Neutrophil (primary cell): Measurements from ENCODE around the gene ANKH.
A peak's percentile ranks its signal among the peaks of the same experiment; 100 is the strongest.

Source experiments
- H3K27ac ChIP-seq: fragments of 200-600 bp; sonication (generic); 2 replicates; pipeline ENCODE4 v1.5.1; 2016; ENCODE audit warnings: mild to moderate bottlenecking, moderate library complexity
- H3K27me3 ChIP-seq: fragments of 200-600 bp; sonication (generic); 2 replicates; pipeline ENCODE4 v1.6.0; 2016; ENCODE audit warnings: mild to moderate bottlenecking
- H3K36me3 ChIP-seq: fragments of 200-600 bp; sonication (generic); 2 replicates; pipeline ENCODE4 v1.5.1; 2017
- H3K4me1 ChIP-seq, 2 experiments: fragments of 200-600 bp in 1 of 2; sonication (generic) in 1 of 2; 1 replicate in 1 of 2; 2 replicates in 1 of 2; pipeline versions ENCODE4 v1.5.1 to v1.6.1; 2013 to 2016; ENCODE audit warnings: low read depth in 1 of 2, low read length in 1 of 2, mild to moderate bottlenecking in 1 of 2, moderate library complexity in 1 of 2; ENCODE audit not compliant: control insufficient read depth in 1 of 2, insufficient read depth in 1 of 2
- H3K4me3 ChIP-seq, 2 experiments: fragments of 200-600 bp in 1 of 2; sonication (generic) in 1 of 2; 1 replicate in 1 of 2; 2 replicates in 1 of 2; pipeline ENCODE4 v1.5.1; 2013 to 2016; ENCODE audit warnings: low read depth in 1 of 2, low read length in 1 of 2, mild to moderate bottlenecking in 1 of 2, moderate library complexity in 1 of 2
- H3K9me3 ChIP-seq: fragments of 200-600 bp; sonication (generic); 2 replicates; pipeline ENCODE4 v1.5.1; 2016
- CTCF ChIP-seq: fragments of 200-600 bp; sonication (generic); IDR thresholded peaks from 2 replicates; pipeline ENCODE4 v1.5.1; 2016; ENCODE audit warnings: antibody characterized with exemption

The ANKH gene

GRCh38 chr5:14675865-14676300, 195.7 kb downstream of the ANKH start:
- TF ChIP-seq CTCF = no peak
- peaks cover 27% of the 10 kb centered on the region for H3K36me3 ChIP-seq
- peak overlapping the region; percentile 76 for H3K27ac ChIP-seq
- H3K9me3 ChIP-seq = no peaks in the 10 kb centered on the region
- peaks cover 24 to 37% of the 10 kb centered on the region in 2 experiments for H3K4me1 ChIP-seq
- no peaks in the 10 kb centered on the region for H3K27me3 ChIP-seq
- H3K4me3 ChIP-seq = peak overlapping the region in 1 of 2 experiments; percentile 20

- Histone ChIP-seq H3K27me3 (no peaks in the 10 kb centered on the region), H3K9me3 (no peaks in the 10 kb centered on the region), H3K4me1 (peaks cover 24 to 37% of the 10 kb centered on the region in 2 experiments), H3K36me3 (peaks cover 20% of the 10 kb centered on the region), H3K27ac (peak overlapping the region; percentile 76), H3K4me3 (peak overlapping the region in 1 of 2 experiments; percentile 20)
- TF ChIP-seq CTCF = no peak
Observed at GRCh38 chr5:14674983-14675854, 196.4 kb downstream of the ANKH start.

GRCh38 chr5:14673443-14673842, 198.1 kb downstream of the ANKH start:
- no peak overlapping the region for H3K27ac ChIP-seq

GRCh38 chr5:14672484-14673394, 198.8 kb downstream of the ANKH start:
- H3K4me3 ChIP-seq = no peak overlapping the region
- no peaks in the 10 kb centered on the region for H3K27me3 ChIP-seq
- no peak overlapping the region for H3K27ac ChIP-seq
- H3K36me3 ChIP-seq = peaks cover 9% of the 10 kb centered on the region
- no peaks in the 10 kb centered on the region for H3K9me3 ChIP-seq
- TF ChIP-seq CTCF = no peak
- H3K4me1 ChIP-seq = peaks cover 24 to 37% of the 10 kb centered on the region in 2 experiments

More at GRCh38 chr5:14673443-14673842, 198.1 kb downstream of the ANKH start:
- H3K4me3 ChIP-seq = no peak overlapping the region
- peaks cover 6% of the 10 kb centered on the region for H3K36me3 ChIP-seq
- no peak for TF ChIP-seq CTCF
- H3K27me3 ChIP-seq = no peaks in the 10 kb centered on the region
- peaks cover 24 to 37% of the 10 kb centered on the region in 2 experiments for H3K4me1 ChIP-seq
- no peaks in the 10 kb centered on the region for H3K9me3 ChIP-seq

GRCh38 chr5:14672082-14672481, 199.5 kb downstream of the ANKH start:
- Histone ChIP-seq H3K4me1 (peaks cover 24 to 33% of the 10 kb centered on the region in 2 experiments), H3K27me3 (no peaks in the 10 kb centered on the region), H3K4me3 (no peak overlapping the region), H3K27ac (no peak overlapping the region), H3K36me3 (peaks cover 9% of the 10 kb centered on the region), H3K9me3 (no peaks in the 10 kb centered on the region)
- no peak for TF ChIP-seq CTCF
